Measurements from ENCODE around the gene LBHD2. TPM values are rescaled to one million over a fixed set of nuclear protein-coding genes. Genes with fewer than 3 reads are reported as not detected.

The LBHD2 gene
- total RNA-seq, 1 experiment from 2014 or later, result not detected

DNA sequence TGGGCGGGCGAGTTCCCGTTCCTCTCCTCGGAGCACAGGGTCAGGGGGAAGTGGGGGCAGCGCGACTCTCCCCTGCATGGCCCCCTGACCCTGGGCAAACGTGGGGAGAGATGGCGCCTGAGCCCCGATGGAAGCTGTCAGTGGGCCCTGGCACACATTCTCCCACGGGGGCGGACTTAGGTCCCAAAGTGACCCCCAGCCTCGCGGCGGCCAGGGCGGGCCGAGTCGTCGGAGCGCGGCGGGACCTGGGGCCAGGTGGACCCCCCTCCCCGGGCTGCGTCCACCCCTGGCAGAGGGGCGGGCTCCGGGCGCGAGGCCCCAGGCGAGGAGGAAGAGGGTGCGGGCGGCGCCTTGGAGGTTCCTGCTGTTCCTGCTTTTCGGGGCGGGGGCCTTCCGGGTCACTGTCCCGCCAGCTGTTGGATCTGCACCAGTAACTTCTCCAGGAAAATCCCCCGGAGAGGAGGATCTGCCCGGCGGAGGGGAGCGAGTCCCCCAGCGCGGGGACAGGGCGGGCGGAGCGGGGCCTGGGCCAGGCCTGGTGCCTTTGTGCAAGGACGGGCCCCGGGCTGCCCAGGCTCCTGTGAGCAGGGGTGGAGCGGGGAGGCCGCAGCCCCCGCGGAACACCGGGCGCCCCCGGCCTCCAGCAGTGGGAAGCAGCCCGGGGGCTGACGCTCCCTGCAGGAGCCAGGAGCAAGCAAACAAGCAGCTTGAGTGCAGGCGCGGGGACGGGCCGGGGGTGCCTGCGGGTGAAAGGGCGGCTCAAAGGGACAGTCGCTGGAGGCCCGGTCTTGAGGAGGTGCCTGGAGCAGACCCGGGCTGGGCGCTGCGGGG is 54.5 kb downstream of the LBHD2 start:
- intact Hi-C loops (cut with micrococcal nuclease; ENCODE audit: unreplicated experiment), result no loop called here
- no TSS peak for BruUV-seq (replicated peaks)
- DNase-seq (ENCODE audit: low read depth, low spot score) (no peak), ATAC-seq (peak; percentile 53)
- ChIA-PET POLR2A (interaction anchor here (0.5 to 0.6 kb wide), 3 partner anchors 78 to 189 kb away, joined by 4 to 6 read pairs (median 5); no protein-coding TSS in a partner anchor), CTCF (interaction anchor here (0.6 kb wide), 1 partner anchor 48 kb away, joined by 3 read pairs; no protein-coding TSS in a partner anchor)
- Histone ChIP-seq H3K36me3 (ENCODE audit: control insufficient read depth, insufficient read depth, low read length) (0 out of 2 replicates have a peak, but pooled peaks cover 2% of the 10 kb centered on the region), H3K4me3 (ENCODE audit: low read depth in 2 of 2, low read length in 2 of 2) (peak overlapping the region; percentile 12 to 19; a peak in 2 of 4 replicates), H3K4me1 (ENCODE audit: control insufficient read depth, insufficient read depth, low read length) (peaks cover 71% of the 10 kb centered on the region), H3K27ac (ENCODE audit: low read length) (peak overlapping the region; percentile 88), H3K9me3 (ENCODE audit: control insufficient read depth, insufficient read depth, low read depth, low read length) (no peaks in the 10 kb centered on the region), H3K27me3 (ENCODE audit: control insufficient read depth, insufficient read depth, low read length) (no peaks in the 10 kb centered on the region)
- TF ChIP-seq, protein P1, sequence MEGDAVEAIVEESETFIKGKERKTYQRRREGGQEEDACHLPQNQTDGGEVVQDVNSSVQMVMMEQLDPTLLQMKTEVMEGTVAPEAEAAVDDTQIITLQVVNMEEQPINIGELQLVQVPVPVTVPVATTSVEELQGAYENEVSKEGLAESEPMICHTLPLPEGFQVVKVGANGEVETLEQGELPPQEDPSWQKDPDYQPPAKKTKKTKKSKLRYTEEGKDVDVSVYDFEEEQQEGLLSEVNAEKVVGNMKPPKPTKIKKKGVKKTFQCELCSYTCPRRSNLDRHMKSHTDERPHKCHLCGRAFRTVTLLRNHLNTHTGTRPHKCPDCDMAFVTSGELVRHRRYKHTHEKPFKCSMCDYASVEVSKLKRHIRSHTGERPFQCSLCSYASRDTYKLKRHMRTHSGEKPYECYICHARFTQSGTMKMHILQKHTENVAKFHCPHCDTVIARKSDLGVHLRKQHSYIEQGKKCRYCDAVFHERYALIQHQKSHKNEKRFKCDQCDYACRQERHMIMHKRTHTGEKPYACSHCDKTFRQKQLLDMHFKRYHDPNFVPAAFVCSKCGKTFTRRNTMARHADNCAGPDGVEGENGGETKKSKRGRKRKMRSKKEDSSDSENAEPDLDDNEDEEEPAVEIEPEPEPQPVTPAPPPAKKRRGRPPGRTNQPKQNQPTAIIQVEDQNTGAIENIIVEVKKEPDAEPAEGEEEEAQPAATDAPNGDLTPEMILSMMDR (IDR thresholded peaks at IDR 0.05), result no peak
- TF ChIP-seq SIN3A (IDR thresholded peaks at IDR 0.05; ENCODE audit: borderline replicate concordance, insufficient read depth, low read depth, low read length) (0 out of 2 replicates have a peak, but pooled peaks have one; percentile 18), TCF7L2 (IDR thresholded peaks at IDR 0.05; ENCODE audit: low read depth, low read length) (peak; percentile 39; the same call in 1 of the 2 replicates), POLR2AphosphoS5 (IDR thresholded peaks at IDR 0.05; ENCODE audit: low read depth, low read length) (0 out of 2 replicates have a peak, but pooled peaks have one; percentile 4)
- in situ Hi-C loops (cut with HindIII; ENCODE audit: low pct_unique_long_range_greater_than_20kb, low sequenced_read_pairs), result no loop called here

- Histone ChIP-seq H3K4me1 (ENCODE audit: control insufficient read depth, insufficient read depth, low read length) (peaks cover 76% of the 10 kb centered on the region), H3K27me3 (ENCODE audit: control insufficient read depth, insufficient read depth, low read length) (no peaks in the 10 kb centered on the region), H3K9me3 (ENCODE audit: control insufficient read depth, insufficient read depth, low read depth, low read length) (no peaks in the 10 kb centered on the region), H3K36me3 (ENCODE audit: control insufficient read depth, insufficient read depth, low read length) (0 out of 2 replicates have a peak, but pooled peaks cover 2% of the 10 kb centered on the region), H3K27ac (ENCODE audit: low read length) (peak overlapping the region; percentile 88), H3K4me3 (ENCODE audit: low read depth in 2 of 2, low read length in 2 of 2) (peak overlapping the region in 1 of 2 experiments; percentile 12; a peak in 3 of 4 replicates)
- in situ Hi-C loops (cut with HindIII; ENCODE audit: low pct_unique_long_range_greater_than_20kb, low sequenced_read_pairs) (no loop called here), intact Hi-C loops (cut with micrococcal nuclease; ENCODE audit: unreplicated experiment) (loop anchor here (5.0 kb wide), 1 partner anchor 143 kb away; no protein-coding TSS in a partner anchor)
- BruUV-seq (replicated peaks), result no TSS peak
- ATAC-seq (no peak), DNase-seq (ENCODE audit: low read depth, low spot score) (no peak)
- CTCF ChIA-PET, result interaction anchor here (0.6 kb wide), 1 partner anchor 47 kb away, joined by 3 read pairs; no protein-coding TSS in a partner anchor
- POLR2A ChIA-PET, result interaction anchor here (0.6 kb wide), 2 partner anchors 188 to 197 kb away, joined by 6 to 7 read pairs; no protein-coding TSS in a partner anchor
- TF ChIP-seq, protein P1 (IDR thresholded peaks at IDR 0.05), result no peak
- TF ChIP-seq SIN3A (IDR thresholded peaks at IDR 0.05; ENCODE audit: borderline replicate concordance, insufficient read depth, low read depth, low read length) (no peak), REST (IDR thresholded peaks at IDR 0.05; ENCODE audit: insufficient read depth in 1 of 2, low read depth in 2 of 2, low read length in 1 of 2) (no peak)
Measured at GRCh38 chr14:103139132-103140025, 55.4 kb downstream of the LBHD2 start.

Measured in Panc1 (cell line).